NOMO-1 treated with DMSO at 0.1 percent for 48 hours (cell line): ENCODE measurements around the gene CACTIN.
A peak's percentile ranks its signal among the peaks of the same experiment; 100 is the strongest.
"Not testable (repeated sequence)": the region's sequence is repeated elsewhere in the genome, so short reads cannot be mapped to it uniquely, and the experiment has no call there.

Experiments
- DNase-seq: peaks from one replicate; lab custom pipeline; 2025; ENCODE audit not compliant: unreplicated experiment; lab: John Stamatoyannopoulos, UW

CACTIN gene

DNA sequence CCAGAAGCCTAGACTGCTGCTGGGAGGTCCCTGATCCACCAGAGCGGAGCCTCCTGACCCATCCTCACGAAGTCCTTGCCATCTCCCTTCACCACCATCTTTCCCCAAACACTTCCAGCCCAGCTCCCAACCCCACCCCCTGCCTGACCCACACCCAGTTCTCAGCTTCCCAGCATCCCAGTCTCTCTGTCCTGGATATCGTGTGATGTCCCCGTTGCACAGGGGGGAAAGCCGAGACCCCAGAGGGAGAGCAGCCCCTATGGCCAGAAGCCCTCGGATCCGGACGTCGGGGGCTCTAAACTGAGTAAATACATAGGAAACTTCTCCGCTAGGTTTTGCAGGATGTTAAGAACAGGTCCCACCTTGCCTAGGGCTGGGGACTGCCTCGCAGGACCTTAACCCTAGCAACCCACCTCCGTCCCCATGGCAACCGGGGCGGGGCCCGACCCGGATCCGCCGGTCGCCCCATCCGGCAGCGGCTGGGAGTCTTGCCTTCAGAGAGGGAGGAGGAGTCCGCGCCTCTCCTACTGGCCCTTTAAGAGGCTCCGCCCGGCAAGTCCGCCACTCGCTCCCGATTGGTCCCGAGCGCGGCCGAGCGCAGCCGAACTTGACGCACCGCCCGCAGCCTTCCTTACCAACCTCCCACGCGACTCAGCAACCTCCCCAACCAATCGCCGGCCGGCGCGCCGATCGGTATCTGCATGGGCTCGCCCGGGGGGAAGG lies 54.3 kb downstream of the CACTIN start:
- peak; percentile 99 for DNase-seq

DNA sequence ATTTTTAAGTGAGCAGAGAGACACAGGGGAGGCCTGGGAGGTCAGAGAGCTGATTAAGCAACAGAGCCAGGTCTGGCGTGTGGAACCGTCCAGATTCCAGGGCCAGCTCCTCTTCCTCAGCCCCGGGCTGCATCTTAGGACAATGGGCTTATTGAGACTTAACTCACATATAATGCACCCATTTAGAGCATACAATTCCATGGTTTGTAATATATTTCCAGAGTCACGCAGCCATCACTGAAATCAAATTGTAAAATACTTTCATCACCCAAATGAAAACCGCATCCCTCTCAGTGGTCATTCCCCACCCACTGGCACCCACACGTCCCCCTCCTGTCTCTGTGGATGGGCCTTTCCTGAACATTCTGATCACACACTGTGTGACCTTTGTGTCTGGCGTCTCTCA lies 56.0 kb downstream of the CACTIN start:
- DNase-seq, result no peak

DNA sequence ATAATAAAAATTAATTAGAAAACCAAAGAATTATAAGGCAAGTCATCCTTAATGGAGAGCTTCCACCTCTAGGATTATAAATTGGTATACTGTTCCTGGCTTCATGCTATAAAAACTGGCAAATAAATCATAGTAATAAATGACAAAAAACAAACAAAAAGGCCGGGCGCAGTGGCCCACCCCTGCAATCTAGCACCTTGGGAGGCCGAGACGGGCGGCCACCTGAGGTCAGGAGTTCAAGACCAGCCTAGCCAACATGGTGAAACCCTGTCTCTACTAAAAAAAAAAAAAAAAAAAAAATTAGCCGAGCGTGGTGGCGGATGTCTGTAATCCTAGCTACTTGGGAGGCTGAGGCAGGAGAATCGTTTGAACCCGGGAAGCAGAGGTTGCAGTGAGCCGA lies 56.5 kb downstream of the CACTIN start:
- DNase-seq, result not testable (repeated sequence)

DNA sequence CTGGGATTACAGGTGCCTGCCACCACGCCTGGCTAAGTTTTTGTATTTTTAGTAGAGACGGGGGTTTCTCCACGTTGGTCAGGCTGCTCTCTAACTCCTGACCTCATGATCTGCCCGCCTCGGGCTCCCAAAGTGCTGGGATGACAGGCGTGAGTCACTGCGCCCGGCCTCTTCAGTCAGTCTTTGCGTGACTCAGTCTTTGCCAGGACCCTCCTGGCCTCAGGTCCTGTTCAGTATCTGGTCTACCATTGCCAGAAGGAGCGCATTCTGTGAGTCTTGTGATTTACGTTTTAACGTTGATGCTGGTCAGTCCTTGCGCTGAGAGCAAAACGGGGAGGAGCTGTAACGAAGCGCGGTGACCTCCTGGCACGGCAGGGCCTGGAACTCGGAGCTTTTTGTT lies 61.5 kb downstream of the CACTIN start:
- DNase-seq, result no peak

GRCh38 chr19:3563709-3564524 lies 62.7 kb downstream of the CACTIN start:
- no peak for DNase-seq
